Measurements from ENCODE around the gene HELQ.

HELQ gene

DNA sequence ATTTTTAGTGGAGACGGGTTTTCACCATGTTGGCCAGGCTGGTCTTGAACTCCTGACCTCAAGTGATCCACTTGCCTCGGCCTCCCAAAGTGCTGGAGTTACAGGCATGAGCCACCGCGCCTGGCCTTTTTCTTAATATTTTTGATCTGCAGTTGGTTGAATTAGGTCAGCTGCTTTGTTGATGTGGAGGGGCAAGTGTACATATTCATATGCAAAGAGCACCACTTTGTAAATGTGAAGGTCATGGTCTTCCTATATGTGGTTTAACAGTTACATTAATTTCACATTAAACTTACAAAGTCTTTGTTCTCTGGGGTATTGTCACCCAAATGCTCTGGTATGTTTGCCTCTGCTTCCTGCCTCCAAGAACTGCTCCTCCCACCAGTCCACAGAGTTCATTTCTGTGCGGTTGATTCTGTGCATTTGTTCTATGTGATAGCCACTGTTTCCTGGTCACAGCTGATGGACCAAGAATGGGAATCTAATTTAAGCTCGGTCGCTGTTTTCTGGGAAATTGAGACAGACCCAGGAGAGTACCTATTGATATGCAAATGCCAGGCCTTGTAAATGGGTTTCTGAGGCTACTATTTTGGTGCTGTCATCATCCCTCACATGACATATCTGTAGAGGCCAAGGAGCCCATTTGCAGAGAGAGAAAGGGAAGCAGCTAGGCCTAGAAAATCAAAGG lies 94.1 kb downstream of the HELQ start:
- H3K4me2 ChIP-seq, result peak overlapping the region; percentile 53
- H3K9me3 ChIP-seq, result no peaks in the 10 kb centered on the region
- no peak for TF ChIP-seq Cebpa-rat (IDR thresholded peaks at IDR 0.05)
- H3K9ac ChIP-seq, result 0 out of 2 replicates have a peak overlapping the region, but pooled peaks have one; percentile 5
- no peak overlapping the region for H3K4me3 ChIP-seq
- no peaks in the 10 kb centered on the region for H3K27me3 ChIP-seq
- H4K20me1 ChIP-seq, result no peaks in the 10 kb centered on the region
- H3K27ac ChIP-seq, result peak overlapping the region; percentile 81
- no peaks in the 10 kb centered on the region for H3K36me3 ChIP-seq
- H3K4me1 ChIP-seq, result peaks cover 52% of the 10 kb centered on the region

DNA sequence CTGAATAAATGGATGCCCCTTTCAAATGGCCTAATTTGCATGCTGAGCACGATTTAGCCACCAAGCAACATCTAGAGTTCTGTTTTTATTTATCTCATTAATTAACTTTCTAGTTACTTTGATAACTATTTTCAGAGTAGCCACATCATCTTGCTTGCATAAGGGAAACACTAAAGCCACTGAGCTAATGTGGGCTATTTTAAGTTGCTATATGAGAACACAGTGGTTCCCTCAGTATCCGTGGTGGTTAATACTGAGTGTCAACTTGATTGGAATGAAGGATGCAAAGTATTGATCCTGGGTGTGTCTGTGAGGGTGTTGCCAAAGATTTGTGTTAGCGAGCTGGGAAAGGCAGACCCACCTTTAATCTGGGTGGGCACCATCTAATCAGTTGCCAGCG lies 95.6 kb downstream of the HELQ start:
- H4K20me1 ChIP-seq, result no peaks in the 10 kb centered on the region
- H3K36me3 ChIP-seq, result no peaks in the 10 kb centered on the region
- no peak overlapping the region for H3K4me3 ChIP-seq
- H3K4me2 ChIP-seq, result peak overlapping the region; percentile 53; the same call in 1 of the 2 replicates
- no peak overlapping the region for H3K27ac ChIP-seq
- H3K27me3 ChIP-seq, result no peaks in the 10 kb centered on the region
- H3K4me1 ChIP-seq, result peaks cover 40% of the 10 kb centered on the region
- no peak overlapping the region for H3K9ac ChIP-seq
- no peak for TF ChIP-seq Cebpa-rat (IDR thresholded peaks at IDR 0.05)
- no peaks in the 10 kb centered on the region; the same call in 1 of the 2 replicates for H3K9me3 ChIP-seq

DNA sequence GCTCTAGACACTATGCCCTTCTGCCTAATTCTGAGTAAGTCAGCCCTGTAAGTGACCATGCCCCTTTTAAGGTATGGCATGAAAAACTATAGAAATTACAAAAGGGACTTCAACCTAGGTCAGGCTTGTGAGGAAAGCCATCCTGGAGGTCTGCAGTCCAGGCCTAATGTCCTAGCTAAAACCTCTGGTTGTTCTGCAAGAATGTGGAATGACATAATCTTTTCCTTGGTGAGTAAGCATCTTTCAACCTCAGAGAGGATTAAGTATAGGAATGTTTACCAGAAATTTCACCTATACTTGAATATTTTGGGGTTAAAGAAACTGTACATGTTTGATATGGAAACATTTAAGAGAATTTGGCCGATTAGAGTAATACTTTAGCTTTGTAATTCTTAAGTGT lies 97.2 kb downstream of the HELQ start:
- H3K4me1 ChIP-seq, result peaks cover 36% of the 10 kb centered on the region
- H3K9me3 ChIP-seq, result peaks cover 15% of the 10 kb centered on the region
- H3K27me3 ChIP-seq, result no peaks in the 10 kb centered on the region
- H3K36me3 ChIP-seq, result no peaks in the 10 kb centered on the region
- no peak overlapping the region for H3K4me3 ChIP-seq
- no peak for TF ChIP-seq Cebpa-rat (IDR thresholded peaks at IDR 0.05)
- no peak overlapping the region for H3K27ac ChIP-seq
- no peak overlapping the region for H3K4me2 ChIP-seq
- no peaks in the 10 kb centered on the region for H4K20me1 ChIP-seq
- H3K9ac ChIP-seq, result no peak overlapping the region

All from BLaER1 (cell line).